HepG2 (cell line): ENCODE results near the gene TNP2. TPM values are rescaled to one million over a fixed set of nuclear protein-coding genes. Genes with fewer than 3 reads are reported as not detected.
A peak's percentile ranks its signal among the peaks of the same experiment; 100 is the strongest.

Experiments used
- CEBPB ChIP-seq: IDR thresholded peaks from 2 replicates; pipeline ENCODE4 v1.6.1; 2011; ENCODE audit warnings: low read depth, low read length, improper control_type of control experiment, borderline replicate concordance
- DR1 ChIP-seq: sonication (generic); formaldehyde crosslinking; IDR thresholded peaks from 2 replicates; pipeline ENCODE4 v1.8.0; 2021; ENCODE audit warnings: mild to moderate bottlenecking, missing genetic modification reagents, inconsistent platforms
- KDM6A ChIP-seq: IDR thresholded peaks from 2 replicates; pipeline ENCODE4 v1.6.1; 2016; ENCODE audit warnings: low read depth
- KIAA2018 ChIP-seq: sonication (generic); formaldehyde crosslinking; IDR thresholded peaks from 2 replicates; pipeline ENCODE4 v1.5.0; 2020; ENCODE audit warnings: mild to moderate bottlenecking, missing genetic modification reagents, borderline replicate concordance
- ZNF580 ChIP-seq: IDR thresholded peaks from 2 replicates; pipeline ENCODE4 v1.6.1; 2016; ENCODE audit warnings: low read depth, borderline replicate concordance
- ZNF713 ChIP-seq: sonication (generic); formaldehyde crosslinking; IDR thresholded peaks from 2 replicates; pipeline ENCODE4 v1.4.0; 2020; ENCODE audit warnings: mild to moderate bottlenecking, missing genetic modification reagents
- ZNF761 ChIP-seq: sonication (generic); formaldehyde crosslinking; conservative IDR thresholded peaks from 2 replicates; pipeline ENCODE4 v1.4.0; 2020; ENCODE audit warnings: mild to moderate bottlenecking, missing genetic modification reagents
- ZNF780A ChIP-seq: sonication (generic); formaldehyde crosslinking; IDR thresholded peaks from 2 replicates; pipeline ENCODE4 v1.8.0; 2022; ENCODE audit warnings: mild to moderate bottlenecking, missing genetic modification reagents, moderate library complexity
- polyA plus RNA-seq, 8 experiments: library from polyadenylated mRNA; depleted of rRNA in 3 of 8; stranded (reverse) in 7 of 8; unstranded in 1 of 8; fragments of >200 nt; fragmentation: Illumina TruSeq in 4 of 8; extraction: Trizol in 4 of 8; gene quantifications; 2 replicates each; pipeline versions ENCODE4 v1.2.1 to v1.2.3, GENCODE V29; 2011 to 2016; ENCODE audit warnings: low read depth in 4 of 8, missing spikeins in 1 of 8, mixed read lengths in 1 of 8; ENCODE audit not compliant: insufficient read depth in 1 of 8
- total RNA-seq, 5 experiments: library from RNA; depleted of rRNA; stranded (reverse); fragments of >200 nt; fragmentation: Illumina TruSeq; extraction: Trizol; gene quantifications; 2 replicates each; pipeline ENCODE4 v1.2.3, GENCODE V29; 2016; ENCODE audit warnings: low read depth in 1 of 5
- TF ChIP-seq, protein P1 (sequence below): IDR thresholded peaks from 2 replicates; pipeline ENCODE4 v1.6.1; 2018; ENCODE audit warnings: missing genetic modification reagents, mild to moderate bottlenecking, missing compliant biosample characterization
- TF ChIP-seq, protein P2 (sequence below): sonication (generic); formaldehyde crosslinking; IDR thresholded peaks from 2 replicates; pipeline ENCODE4 v1.4.0; 2020; ENCODE audit warnings: missing genetic modification reagents
- TF ChIP-seq, protein P3 (sequence below): IDR thresholded peaks from 2 replicates; pipeline ENCODE4 v1.6.1; 2018; ENCODE audit warnings: missing genetic modification reagents

Gene TNP2
- total and polyA plus RNA-seq, 2 of the 13 experiments (the other 11 are each of a cell fraction or from before 2014, with no cell fraction given), result not detected

DNA sequence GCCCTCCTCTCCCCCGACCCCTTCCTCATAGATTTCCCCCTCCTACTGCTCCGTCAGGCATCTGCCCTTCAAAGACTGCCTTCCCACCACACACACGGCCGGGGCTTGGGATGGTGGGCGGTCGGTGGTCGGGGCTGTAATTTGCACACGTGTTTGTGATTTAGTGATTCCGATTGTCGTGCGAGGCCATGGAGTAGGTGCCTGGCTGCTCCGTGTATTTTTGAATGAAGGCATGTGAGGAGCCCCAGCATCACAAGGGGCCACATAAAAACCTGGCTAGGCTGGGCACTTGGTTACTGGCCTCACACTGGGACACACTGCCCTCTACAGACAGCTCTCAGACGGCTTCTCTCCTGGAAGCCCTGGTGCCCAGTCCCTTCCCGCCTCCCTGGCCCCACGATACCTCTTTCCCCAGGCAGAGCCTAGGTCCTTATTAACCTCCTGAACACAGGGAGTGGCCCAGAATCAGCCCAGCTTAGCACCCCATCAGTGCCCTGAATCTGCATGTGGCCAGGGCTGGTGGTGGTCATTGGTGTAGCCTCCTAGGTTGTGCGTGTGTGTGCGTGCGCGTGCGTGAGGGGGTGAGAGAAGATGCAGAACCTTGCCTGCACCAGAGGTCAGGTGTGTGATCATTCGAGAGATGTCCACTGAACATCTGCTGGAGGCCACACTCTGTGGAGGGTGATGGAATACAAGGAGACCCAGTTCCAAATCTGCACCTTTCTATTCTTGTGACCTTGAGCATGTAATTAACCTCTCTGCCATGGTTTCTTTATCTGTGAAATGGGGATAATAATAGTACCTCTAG, 11.8 kb downstream of the TNP2 start (continued):
- TF ChIP-seq KIAA2018 (CRISPR knock-in tag), result no peak
- no peak for TF ChIP-seq DR1
- TF ChIP-seq, protein P1, sequence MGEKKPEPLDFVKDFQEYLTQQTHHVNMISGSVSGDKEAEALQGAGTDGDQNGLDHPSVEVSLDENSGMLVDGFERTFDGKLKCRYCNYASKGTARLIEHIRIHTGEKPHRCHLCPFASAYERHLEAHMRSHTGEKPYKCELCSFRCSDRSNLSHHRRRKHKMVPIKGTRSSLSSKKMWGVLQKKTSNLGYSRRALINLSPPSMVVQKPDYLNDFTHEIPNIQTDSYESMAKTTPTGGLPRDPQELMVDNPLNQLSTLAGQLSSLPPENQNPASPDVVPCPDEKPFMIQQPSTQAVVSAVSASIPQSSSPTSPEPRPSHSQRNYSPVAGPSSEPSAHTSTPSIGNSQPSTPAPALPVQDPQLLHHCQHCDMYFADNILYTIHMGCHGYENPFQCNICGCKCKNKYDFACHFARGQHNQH, result no peak; the same call in 1 of the 2 replicates
- TF ChIP-seq KDM6A (CRISPR knock-in tag), result no peak; the same call in 1 of the 2 replicates
- TF ChIP-seq ZNF580 (CRISPR knock-in tag), result peak; percentile 65; the same call in 1 of the 2 replicates
- TF ChIP-seq, protein P2, sequence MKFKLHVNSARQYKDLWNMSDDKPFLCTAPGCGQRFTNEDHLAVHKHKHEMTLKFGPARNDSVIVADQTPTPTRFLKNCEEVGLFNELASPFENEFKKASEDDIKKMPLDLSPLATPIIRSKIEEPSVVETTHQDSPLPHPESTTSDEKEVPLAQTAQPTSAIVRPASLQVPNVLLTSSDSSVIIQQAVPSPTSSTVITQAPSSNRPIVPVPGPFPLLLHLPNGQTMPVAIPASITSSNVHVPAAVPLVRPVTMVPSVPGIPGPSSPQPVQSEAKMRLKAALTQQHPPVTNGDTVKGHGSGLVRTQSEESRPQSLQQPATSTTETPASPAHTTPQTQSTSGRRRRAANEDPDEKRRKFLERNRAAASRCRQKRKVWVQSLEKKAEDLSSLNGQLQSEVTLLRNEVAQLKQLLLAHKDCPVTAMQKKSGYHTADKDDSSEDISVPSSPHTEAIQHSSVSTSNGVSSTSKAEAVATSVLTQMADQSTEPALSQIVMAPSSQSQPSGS, result 0 out of 2 replicates have a peak, but pooled peaks have one; percentile 25
- no peak; the same call in 1 of the 2 replicates for TF ChIP-seq ZNF780A (CRISPR knock-in tag)
- peak; percentile 93 for TF ChIP-seq ZNF713 (CRISPR knock-in tag)
- no peak for TF ChIP-seq CEBPB
- TF ChIP-seq, protein P3, sequence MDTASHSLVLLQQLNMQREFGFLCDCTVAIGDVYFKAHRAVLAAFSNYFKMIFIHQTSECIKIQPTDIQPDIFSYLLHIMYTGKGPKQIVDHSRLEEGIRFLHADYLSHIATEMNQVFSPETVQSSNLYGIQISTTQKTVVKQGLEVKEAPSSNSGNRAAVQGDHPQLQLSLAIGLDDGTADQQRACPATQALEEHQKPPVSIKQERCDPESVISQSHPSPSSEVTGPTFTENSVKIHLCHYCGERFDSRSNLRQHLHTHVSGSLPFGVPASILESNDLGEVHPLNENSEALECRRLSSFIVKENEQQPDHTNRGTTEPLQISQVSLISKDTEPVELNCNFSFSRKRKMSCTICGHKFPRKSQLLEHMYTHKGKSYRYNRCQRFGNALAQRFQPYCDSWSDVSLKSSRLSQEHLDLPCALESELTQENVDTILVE, result no peak
- peak; percentile 95; the same call in 1 of the 2 replicates for TF ChIP-seq ZNF761 (CRISPR knock-in tag)
